GM12874 (cell line): Measurements from ENCODE around the gene KCNMB4.

ENCODE experiments used
- TF ChIP-seq, protein P1 (sequence below): IDR thresholded peaks from 2 replicates; pipeline ENCODE4 v1.5.1; 2011; ENCODE audit warnings: low read depth, mild to moderate bottlenecking, control low read depth, low read length, moderate library complexity; ENCODE audit not compliant: insufficient read depth

KCNMB4 gene

DNA sequence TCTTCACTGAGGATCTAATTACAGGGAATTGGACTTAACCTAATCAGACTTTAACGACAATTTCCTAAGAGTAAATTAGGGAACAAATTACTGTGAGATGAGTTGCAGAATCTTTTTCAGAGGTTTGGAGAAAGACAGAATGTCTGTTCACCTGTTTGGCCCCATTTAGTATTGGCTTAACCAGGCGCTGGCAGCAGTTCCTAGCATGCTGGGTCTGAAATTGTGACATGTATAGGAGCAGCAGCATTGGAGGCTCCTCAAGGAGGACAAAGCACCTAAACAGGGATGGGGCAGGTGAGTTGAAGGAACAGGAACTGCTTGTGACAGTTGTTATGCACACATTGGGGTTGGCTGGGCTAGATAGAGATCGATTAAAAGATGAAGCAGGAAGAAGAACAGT is 51.0 kb downstream of the KCNMB4 start:
- TF ChIP-seq, protein P1, sequence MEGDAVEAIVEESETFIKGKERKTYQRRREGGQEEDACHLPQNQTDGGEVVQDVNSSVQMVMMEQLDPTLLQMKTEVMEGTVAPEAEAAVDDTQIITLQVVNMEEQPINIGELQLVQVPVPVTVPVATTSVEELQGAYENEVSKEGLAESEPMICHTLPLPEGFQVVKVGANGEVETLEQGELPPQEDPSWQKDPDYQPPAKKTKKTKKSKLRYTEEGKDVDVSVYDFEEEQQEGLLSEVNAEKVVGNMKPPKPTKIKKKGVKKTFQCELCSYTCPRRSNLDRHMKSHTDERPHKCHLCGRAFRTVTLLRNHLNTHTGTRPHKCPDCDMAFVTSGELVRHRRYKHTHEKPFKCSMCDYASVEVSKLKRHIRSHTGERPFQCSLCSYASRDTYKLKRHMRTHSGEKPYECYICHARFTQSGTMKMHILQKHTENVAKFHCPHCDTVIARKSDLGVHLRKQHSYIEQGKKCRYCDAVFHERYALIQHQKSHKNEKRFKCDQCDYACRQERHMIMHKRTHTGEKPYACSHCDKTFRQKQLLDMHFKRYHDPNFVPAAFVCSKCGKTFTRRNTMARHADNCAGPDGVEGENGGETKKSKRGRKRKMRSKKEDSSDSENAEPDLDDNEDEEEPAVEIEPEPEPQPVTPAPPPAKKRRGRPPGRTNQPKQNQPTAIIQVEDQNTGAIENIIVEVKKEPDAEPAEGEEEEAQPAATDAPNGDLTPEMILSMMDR: no peak

DNA sequence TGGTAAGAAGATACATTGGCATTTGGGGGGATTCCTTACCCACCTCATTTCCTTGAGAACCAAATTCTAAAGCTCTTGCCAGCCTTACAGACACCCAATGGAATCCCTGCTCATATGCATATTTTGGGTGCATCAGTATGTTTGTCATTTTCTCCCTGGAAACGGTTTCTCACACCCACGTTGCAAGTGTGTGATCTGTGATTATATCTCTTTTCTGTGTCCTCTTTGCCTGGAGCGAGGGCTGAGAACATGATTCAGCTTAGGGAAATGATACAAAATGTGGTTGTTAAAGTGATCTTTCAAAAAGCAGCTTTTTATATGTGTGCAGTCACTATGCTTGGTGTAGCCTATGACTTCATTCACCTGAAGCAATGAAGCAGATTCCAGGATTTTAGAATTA is 52.0 kb downstream of the KCNMB4 start:
- TF ChIP-seq, protein P1: no peak

DNA sequence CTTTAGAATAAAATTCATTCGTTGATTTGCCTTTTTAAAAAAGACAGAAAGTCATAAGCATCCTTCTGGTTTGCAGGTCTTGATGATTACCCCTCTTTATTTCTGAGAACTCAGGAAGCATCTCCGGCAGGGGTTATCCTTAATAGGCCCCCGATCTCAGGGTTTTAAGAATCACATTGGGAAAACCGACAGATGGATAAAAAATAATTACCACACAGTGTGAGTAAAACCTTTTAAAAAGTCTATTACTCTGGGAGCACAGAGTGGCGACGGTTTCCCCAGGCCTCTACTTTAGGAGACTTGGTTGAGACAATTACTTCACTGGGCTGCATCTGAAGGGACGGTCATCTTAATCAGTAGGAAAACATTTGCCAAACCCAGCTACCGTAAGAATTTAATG is 56.5 kb downstream of the KCNMB4 start:
- TF ChIP-seq, protein P1: no peak

DNA sequence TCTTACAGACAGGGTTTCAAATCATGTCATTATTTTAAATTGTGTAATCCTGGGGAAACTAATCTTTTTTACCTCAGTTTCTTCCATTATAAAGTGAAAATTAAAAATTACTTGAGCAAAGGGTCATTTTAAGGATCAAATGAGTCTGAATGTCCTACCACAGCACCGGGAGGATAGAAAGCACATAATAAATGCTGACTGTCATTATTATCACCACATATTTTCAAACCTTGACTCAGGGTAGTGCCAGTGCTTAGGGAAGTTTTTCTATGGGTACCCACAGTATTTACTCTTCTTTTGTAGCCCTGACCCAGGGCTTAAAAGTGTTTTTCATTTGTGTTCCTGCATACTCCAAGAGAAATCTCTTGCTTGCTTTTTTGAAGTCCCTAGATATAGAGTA is 60.5 kb downstream of the KCNMB4 start:
- TF ChIP-seq, protein P1: no peak

DNA sequence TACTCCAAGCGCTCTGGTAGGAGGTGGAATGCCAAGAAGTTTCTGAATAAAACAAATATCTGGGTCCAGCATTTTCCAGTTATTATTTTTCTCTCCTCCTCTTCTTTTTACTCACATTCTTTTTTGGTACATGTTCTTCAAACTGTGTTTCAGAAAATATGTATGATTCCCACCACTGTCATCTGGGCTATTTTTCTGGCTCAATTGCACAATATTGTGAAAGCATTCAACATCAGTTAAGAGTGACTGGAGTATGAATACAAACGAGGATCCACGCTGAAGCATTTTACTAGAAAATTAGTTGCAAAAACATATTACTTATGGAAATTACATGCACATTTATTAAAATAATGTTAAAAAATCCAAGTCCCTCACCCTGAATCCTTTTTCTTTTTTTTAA is 61.5 kb downstream of the KCNMB4 start:
- TF ChIP-seq, protein P1: no peak

DNA sequence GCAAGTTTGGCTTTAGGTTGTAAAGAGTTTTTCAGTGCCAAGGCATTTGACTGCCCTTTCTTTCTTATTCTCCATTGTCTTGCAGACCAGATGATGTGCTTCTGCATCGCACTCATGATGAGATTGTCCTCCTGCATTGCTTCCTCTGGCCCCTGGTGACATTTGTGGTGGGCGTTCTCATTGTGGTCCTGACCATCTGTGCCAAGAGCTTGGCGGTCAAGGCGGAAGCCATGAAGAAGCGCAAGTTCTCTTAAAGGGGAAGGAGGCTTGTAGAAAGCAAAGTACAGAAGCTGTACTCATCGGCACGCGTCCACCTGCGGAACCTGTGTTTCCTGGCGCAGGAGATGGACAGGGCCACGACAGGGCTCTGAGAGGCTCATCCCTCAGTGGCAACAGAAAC is 64.3 kb downstream of the KCNMB4 start:
- TF ChIP-seq, protein P1: no peak

DNA sequence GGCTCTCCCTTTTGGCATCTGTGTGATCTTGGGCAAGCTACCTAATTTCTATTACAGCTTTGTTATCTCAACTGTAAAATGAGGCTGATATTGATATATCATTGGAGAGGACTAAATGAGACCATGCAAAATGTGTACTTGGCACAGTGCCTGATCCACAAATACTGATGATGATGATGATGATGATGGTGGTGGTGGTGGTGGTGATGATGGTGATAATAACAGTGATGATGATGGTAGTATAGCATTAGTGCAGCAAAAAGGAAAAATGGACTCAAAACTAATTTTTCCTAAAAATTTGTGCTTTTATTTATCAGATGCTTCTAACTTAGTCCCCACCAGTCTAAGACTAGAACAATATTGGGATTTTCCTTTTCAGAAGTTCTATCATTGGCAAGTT is 70.7 kb downstream of the KCNMB4 start:
- TF ChIP-seq, protein P1: no peak
